Mucosa of stomach (tissue), 1 donor: ENCODE results near the gene PHF21A.

Source experiments
- H3K27me3 ChIP-seq: one replicate; pipeline ENCODE4 v1.7.0; 2013; ENCODE audit warnings: mild to moderate bottlenecking, low read length; ENCODE audit not compliant: control insufficient read depth, insufficient read depth
- H3K36me3 ChIP-seq: one replicate; pipeline ENCODE4 v1.7.0; 2013; ENCODE audit warnings: low read length; ENCODE audit not compliant: control insufficient read depth, insufficient read depth
- H3K4me1 ChIP-seq: one replicate; pipeline ENCODE4 v1.7.0; 2013; ENCODE audit warnings: mild to moderate bottlenecking, low read length; ENCODE audit not compliant: control insufficient read depth, insufficient read depth
- H3K4me3 ChIP-seq: one replicate; pipeline ENCODE4 v1.7.0; 2013; ENCODE audit warnings: low read length
- H3K9ac ChIP-seq: one replicate; pipeline ENCODE4 v1.7.0; 2013; ENCODE audit warnings: mild to moderate bottlenecking, low read length, moderate library complexity
- H3K9me3 ChIP-seq: one replicate; pipeline ENCODE4 v1.7.0; 2013; ENCODE audit warnings: mild to moderate bottlenecking, low read length, moderate library complexity; ENCODE audit not compliant: control insufficient read depth
- donor health status: Pancreatic carcinoma.

The PHF21A gene

GRCh38 chr11:45884596-45885185 lies 236.6 kb downstream of the PHF21A start:
- Histone ChIP-seq H3K4me3 (no peak overlapping the region), H3K36me3 (peaks cover 6% of the 10 kb centered on the region), H3K9ac (no peak overlapping the region), H3K27me3 (no peaks in the 10 kb centered on the region), H3K9me3 (no peaks in the 10 kb centered on the region), H3K4me1 (peaks cover 4% of the 10 kb centered on the region)
